GM21528 (cell line): ENCODE results near the gene STX3.

Source experiments
- ATAC-seq: cut with Tn5 transposase; IDR thresholded peaks from one replicate; pipeline ENCODE4 v1.9.1; 2021; ENCODE audit warnings: mild to moderate bottlenecking, moderate library complexity; ENCODE audit not compliant: unreplicated experiment, low FRiP score

STX3 gene

GRCh38 chr11:59754859-59755700, at the start of gene STX3:
TSS of gene STX3 (plus strand) at chr11:59755376. CDS start at chr11:59755606, 230 bp downstream.
- peak; percentile 70 for ATAC-seq

- ATAC-seq = no peak
These were observed 48.5 kb upstream of the STX3 start for GRCh38 chr11:59706518-59707285.

GRCh38 chr11:59707371-59707770, 47.8 kb upstream of the STX3 start:
- ATAC-seq = no peak

- no peak for ATAC-seq
These were observed 46.6 kb upstream of the STX3 start for GRCh38 chr11:59708537-59708936.

DNA sequence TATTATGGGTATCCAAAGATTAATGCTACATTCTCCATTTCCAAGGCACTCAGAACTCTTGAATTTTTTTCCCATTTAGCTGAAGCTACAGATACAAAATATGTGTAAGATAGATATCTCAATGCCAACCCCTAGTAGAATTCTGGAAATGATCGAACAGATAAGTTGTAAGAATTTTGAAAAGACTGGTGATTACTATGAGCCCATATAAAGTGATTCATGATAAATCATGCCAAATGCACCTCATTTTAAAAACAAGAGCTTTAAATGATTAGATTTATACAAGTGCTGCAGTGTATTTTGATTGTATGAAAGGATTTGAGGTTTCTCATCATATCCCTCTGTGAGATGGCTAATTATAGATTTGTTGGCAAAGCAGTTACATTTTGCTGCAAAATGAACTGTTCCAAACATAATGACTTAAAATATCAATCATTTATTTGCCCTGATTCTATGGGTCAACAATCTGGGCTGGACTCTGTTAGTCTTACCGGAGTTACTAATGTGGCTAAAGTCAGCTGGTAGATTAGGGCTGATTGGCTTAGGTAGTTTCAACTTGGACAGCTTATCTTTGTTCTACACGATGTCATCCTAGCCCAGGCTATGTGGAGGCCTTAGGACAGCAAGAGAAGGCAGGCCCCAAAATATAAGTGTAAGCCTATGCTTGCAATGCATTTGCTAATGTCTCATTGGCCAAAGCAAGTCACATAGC, 44.9 kb upstream of the STX3 start:
- ATAC-seq = no peak

DNA sequence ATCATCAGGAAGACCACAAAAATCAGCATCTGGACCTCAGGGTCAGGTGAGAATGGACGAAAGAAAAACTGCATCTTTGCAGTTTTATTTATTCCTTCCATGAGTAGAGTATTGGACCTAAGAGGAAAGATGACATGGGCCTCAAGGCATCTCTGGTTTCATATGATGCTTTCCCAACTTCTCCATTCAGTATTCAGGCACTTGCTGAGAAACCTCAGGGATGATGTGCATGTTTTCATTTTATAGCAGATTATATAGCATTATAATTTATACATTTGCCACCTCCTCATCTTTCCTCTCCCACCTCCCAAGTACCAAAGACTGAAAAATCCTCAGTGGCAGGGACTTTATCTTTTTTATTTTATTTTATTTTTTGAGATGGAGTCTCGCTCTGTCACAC, 41.4 kb upstream of the STX3 start, which contains the start of gene OR10V1:
TSS of gene OR10V1 (minus strand) at position 101 of the 400 bp plus-strand sequence. CDS start at position 101, 0 bp downstream.
- ATAC-seq = no peak

GRCh38 chr11:59716051-59716450, 39.1 kb upstream of the STX3 start:
- ATAC-seq = no peak

DNA sequence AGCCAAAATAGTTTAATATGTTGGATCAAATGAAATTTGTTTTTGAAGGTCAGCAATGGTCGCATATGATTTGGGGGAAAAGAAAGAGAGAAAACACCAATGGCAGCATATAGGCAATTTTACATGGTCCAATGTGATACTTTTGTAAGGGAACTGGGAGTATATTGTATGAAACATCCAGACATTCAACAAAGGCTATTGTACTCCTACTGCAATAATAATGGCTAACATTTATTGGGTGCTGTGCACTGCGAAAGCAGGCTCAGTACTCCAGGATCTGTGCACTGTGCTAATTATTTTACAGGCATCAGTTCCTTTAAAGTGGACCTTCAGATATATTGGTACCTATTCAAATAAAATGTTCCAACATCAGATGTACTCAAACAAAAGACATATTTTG, 35.6 kb upstream of the STX3 start:
- no peak for ATAC-seq

DNA sequence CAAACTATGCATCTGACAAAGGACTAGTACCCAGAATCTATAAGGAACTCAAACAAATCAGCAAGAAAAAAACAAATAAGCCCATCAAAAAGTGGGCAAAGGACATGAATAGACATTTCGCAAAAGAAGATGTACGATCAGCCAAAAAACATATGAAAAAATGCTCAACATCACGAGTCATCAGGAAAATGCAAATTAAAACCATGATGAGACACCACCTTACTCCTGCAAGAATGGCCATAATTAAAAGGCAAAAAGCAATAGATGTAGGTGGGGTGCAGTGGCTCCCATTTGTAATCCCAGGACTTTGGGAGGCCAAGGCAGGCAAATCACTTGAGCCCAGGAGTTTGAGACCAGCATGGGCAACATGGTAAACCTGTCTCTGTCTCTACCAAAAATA, 31.1 kb upstream of the STX3 start:
- no peak for ATAC-seq

DNA sequence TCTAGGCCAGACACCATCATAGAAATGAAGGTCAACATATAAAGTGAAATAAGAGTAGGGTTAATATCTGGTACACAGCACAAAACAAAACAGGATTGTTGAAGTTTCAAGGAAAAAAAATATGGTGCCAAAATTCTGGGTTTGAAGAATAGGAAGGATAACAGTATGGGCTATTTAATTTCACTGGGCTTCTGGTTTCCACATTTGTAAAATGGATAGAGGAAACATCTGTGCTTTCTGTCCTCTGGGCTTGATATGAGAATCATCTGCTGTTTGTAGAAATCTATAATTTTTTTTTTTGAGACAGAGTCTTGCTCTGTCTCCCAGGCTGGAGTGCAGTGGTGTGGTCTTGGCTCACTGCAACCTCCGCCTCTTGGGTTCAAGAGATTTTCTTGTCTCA, 27.8 kb upstream of the STX3 start:
- no peak for ATAC-seq

DNA sequence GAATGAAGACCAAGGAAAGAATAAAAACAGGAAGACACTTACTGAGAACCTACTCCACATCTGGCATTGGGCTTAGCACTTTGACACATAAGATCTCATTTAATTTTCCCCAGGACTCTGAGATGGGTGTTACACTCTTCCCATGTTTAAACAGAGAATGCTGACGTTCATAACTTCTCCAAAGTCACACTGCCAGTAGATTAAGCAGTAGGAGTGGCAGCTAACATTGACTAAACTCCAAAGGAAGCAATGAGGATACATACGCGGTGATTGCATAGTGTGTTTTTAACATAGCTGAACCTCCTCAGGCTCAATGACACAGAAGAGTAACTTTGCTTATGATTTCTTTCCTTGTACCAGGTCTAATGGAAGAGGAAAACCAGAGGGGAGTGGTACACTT, 27.0 kb upstream of the STX3 start:
- ATAC-seq = no peak

DNA sequence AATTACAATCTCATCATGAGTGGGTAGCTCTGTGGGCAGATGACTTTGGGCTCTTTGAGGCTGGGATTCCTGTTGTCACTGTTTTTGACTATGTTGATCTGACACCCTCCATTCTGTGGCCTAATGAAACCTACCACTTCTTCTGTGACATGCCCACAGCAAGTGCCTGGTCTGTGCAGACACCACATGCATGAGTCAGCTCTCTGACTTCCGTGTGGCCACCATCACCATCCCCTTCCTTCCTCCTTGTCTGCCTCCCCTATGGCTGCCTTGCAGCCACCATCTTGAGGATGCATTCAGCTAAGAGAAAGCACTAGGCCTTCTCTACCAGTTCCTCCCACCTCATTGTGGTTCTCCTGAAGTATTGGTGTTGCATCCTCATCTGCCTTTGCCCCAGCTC, 26.3 kb upstream of the STX3 start:
- no peak for ATAC-seq

DNA sequence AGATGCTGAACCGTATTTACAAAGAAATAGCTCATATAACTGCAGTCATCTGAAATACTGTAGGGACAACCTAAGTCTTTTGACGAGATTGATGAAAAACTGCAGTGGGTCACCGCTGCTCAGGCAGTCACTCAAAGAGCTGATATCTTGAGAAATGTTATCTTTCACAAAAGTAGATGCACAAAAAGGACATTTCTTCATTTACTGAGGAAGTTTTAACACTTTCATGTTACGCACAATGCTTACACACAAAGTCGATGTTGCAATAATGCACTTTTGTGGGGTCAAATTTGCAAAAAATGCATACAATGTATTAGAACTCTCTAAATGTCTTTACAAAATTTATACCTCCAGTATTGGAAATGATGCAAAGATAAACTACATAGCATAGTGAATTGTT, 25.3 kb upstream of the STX3 start:
- ATAC-seq = no peak

GRCh38 chr11:59730896-59731565, 24.1 kb upstream of the STX3 start:
- no peak for ATAC-seq

DNA sequence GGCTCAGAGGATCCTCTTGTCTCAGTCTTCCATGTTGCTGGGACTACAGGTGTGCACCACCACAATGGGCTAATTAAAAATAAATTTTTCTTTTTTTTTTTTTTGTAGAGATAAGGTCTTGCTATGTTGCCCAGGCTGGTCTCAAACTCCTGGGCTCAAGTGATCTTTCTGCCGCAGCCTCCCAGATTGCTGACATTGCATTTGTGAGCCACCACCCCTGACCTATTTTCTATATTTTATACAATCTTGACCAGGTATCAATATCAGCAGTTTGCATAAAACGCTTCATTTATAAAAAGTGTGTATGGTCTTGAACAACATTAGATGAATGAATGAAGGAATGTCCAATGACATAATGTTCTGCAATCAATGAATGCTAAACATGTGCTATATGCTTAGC, 9.1 kb upstream of the STX3 start:
- no peak for ATAC-seq

DNA sequence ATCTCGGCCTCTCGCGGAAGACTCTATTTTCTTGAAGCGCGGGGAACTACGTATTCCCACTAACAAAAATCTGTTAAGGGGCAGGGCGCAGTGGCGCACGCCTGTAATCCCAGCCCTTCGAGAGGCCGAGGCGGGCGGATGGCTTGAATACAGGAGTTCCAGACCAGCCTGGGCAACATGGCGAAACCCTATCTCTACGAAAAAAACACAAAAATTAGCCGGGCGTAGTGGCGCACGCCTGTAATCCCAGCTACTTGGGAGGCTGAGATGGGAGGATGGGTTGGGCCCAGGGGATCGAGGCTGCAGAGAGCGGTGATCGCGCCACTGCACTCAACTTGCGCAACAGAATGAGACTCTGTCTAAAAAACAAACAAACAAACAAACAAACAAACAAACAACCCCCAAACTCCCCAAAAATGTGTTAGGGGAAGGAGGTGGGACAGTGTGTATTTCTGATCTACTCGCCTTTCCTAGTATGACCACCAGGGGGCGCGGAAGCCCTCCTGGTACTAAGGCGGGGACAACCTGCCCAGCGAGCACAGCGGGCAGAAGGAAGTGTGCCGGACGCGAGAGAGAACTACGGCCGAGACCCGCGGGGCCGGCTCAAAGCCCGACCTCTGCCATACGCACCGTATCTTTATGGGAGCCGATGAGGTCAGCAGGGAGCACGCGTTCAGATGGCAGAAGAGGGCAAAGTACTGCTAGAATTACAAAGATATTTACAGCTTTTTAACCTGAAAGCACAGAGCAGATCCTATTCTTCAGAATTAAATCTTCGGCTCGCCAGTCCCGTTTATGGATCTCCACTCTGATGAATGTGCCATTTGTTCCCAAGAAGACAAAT, 1.3 kb upstream of the STX3 start:
- ATAC-seq = peak; percentile 70

DNA sequence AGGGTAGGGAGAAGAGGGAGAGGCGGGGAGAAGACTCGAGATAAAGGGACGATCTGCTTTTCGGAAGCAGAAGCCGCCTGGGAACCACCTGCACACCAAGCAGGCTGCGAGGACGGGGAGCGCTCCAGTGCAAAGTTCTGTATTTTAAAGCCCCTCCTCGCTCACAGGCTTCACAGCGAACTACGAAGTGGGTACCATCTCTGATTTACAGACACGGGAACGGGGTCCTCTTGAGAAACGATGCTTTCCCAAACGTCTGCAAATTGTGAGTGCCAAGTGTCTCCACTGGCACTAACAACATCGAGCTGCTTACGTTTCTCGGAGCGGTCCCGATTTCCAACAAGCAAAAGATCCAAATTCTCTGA, 700 bp upstream of the STX3 start:
- ATAC-seq = peak; percentile 31

GRCh38 chr11:59755701-59756557, 753 bp downstream of the STX3 start:
- peak; percentile 12 for ATAC-seq

- ATAC-seq = no peak
These were observed 1.3 kb downstream of the STX3 start for GRCh38 chr11:59756558-59756840.
